Measurements from ENCODE around the gene RRP1B.

Gene RRP1B

DNA sequence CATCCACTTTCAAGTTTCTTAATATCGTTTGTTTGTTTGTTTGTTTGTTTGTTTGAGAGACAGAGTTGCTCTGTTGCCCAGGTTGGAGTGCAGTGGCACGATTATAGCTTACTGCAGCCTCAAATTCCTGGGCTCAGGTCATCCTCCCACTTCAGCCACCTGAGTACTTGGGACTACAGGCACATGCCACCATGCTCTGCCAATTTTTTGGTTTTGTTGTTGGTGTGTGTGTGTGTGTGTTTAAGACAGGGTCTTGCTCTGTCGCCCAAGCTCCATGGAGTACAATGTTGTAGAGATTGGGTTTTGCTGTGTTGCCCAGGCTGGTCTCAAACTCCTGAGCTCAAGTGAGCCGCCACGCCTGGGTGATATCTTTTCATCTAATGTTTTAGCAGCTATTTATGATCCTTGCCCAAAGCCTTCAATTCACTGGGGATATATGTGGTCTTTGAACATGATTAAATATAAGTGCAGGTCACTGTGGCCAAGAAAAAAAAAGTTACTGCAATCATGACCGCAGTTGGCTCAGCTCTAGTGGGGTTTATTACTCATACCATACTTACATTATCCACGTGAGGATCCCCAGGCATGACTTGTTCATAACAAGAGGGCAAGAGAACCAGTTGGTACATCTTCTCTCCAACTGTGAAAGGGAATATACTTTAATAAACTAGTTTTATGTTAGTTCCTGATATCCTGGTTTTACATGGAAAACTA lies 8.0 kb downstream of the RRP1B start:
- TF ChIP-seq TCF12 (IDR thresholded peaks at IDR 0.05; ENCODE audit: low read depth): no peak
- TF ChIP-seq, protein P1, sequence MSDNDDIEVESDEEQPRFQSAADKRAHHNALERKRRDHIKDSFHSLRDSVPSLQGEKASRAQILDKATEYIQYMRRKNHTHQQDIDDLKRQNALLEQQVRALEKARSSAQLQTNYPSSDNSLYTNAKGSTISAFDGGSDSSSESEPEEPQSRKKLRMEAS (IDR thresholded peaks at IDR 0.05): no peak

DNA sequence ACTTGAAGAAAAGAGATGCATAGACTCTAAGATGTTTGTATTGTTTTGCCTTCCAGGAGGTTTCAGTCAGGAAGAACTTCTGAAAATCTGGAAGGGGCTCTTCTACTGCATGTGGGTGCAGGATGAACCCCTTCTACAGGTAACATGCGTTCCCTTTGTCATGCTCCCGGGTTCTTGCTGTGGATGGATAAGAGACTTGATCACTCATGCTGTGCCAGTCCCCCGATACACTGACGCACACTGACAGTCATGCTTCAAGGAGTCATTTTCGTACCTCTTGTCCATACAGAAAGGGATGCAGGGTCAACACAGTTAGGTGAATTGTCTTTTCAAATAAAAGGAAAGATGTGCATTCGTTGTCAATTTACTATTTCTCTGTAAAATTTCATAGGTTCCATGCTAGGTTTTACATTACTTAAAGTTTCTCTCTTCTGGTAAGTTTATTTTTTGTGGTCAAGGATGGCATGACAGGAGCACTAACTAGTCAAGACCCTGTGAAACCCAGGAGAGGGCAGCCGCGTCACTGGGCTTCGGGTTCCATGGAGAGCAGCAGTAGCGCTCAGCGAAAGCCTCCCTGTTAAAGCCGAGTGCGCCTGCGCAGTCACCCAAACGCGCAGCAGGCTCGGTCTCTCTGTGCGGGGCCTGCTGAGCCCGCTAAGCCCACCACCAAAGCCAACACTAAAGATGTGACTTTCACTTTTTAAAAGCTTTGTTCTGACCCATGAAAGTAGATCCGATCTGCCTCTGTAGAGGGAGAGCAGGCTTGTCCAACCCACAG lies 10.7 kb downstream of the RRP1B start:
- TF ChIP-seq, protein P2, sequence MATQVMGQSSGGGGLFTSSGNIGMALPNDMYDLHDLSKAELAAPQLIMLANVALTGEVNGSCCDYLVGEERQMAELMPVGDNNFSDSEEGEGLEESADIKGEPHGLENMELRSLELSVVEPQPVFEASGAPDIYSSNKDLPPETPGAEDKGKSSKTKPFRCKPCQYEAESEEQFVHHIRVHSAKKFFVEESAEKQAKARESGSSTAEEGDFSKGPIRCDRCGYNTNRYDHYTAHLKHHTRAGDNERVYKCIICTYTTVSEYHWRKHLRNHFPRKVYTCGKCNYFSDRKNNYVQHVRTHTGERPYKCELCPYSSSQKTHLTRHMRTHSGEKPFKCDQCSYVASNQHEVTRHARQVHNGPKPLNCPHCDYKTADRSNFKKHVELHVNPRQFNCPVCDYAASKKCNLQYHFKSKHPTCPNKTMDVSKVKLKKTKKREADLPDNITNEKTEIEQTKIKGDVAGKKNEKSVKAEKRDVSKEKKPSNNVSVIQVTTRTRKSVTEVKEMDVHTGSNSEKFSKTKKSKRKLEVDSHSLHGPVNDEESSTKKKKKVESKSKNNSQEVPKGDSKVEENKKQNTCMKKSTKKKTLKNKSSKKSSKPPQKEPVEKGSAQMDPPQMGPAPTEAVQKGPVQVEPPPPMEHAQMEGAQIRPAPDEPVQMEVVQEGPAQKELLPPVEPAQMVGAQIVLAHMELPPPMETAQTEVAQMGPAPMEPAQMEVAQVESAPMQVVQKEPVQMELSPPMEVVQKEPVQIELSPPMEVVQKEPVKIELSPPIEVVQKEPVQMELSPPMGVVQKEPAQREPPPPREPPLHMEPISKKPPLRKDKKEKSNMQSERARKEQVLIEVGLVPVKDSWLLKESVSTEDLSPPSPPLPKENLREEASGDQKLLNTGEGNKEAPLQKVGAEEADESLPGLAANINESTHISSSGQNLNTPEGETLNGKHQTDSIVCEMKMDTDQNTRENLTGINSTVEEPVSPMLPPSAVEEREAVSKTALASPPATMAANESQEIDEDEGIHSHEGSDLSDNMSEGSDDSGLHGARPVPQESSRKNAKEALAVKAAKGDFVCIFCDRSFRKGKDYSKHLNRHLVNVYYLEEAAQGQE (IDR thresholded peaks at IDR 0.05; ENCODE audit: low read depth): no peak
- TF ChIP-seq YY1 (IDR thresholded peaks at IDR 0.05; ENCODE audit: low read depth) (no peak), TAF1 (IDR thresholded peaks at IDR 0.05; ENCODE audit: low read depth) (no peak), NFIC (IDR thresholded peaks at IDR 0.05) (no peak), TCF12 (IDR thresholded peaks at IDR 0.05; ENCODE audit: low read depth) (no peak), RAD21 (IDR thresholded peaks at IDR 0.05; ENCODE audit: low read depth) (no peak), CREB1 (IDR thresholded peaks at IDR 0.05; ENCODE audit: low read depth) (no peak), TEAD4 (IDR thresholded peaks at IDR 0.05) (no peak), EGR1 (IDR thresholded peaks at IDR 0.05) (no peak), ZBTB7A (IDR thresholded peaks at IDR 0.05; ENCODE audit: low read depth) (no peak), FOXM1 (IDR thresholded peaks at IDR 0.05; ENCODE audit: borderline replicate concordance, low read depth) (no peak), EP300 (IDR thresholded peaks at IDR 0.05; ENCODE audit: borderline replicate concordance) (no peak), CEBPB (IDR thresholded peaks at IDR 0.05) (no peak)
- TF ChIP-seq, protein P1 (IDR thresholded peaks at IDR 0.05): no peak
- TF ChIP-seq, protein P3, sequence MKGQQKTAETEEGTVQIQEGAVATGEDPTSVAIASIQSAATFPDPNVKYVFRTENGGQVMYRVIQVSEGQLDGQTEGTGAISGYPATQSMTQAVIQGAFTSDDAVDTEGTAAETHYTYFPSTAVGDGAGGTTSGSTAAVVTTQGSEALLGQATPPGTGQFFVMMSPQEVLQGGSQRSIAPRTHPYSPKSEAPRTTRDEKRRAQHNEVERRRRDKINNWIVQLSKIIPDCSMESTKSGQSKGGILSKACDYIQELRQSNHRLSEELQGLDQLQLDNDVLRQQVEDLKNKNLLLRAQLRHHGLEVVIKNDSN (IDR thresholded peaks at IDR 0.05): no peak

DNA sequence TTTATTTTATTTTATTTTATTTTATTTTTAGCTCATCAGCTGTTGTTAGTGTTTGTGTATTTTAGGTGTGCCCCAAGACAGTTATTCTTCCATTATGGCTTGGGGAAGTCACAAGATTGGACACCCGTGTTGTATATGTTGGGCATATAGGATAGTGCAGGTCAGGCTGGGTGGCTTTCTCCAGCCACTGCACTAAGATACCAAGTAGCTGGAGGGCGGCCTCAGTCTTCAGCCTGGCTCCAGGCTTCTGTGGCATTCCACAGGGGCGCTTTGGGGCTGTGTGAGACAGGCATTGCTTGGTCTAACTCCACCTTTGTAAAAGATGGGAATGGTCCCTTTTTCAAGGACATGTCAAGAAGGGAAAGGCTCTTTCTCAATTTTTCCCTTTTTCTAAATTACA lies 16.5 kb downstream of the RRP1B start:
- TF ChIP-seq, protein P1 (IDR thresholded peaks at IDR 0.05): no peak
- TF ChIP-seq TEAD4 (IDR thresholded peaks at IDR 0.05) (no peak), EGR1 (IDR thresholded peaks at IDR 0.05) (no peak), TAF1 (IDR thresholded peaks at IDR 0.05; ENCODE audit: low read depth) (no peak), EP300 (IDR thresholded peaks at IDR 0.05; ENCODE audit: borderline replicate concordance) (no peak), CEBPB (IDR thresholded peaks at IDR 0.05) (no peak), TCF12 (IDR thresholded peaks at IDR 0.05; ENCODE audit: low read depth) (no peak), NFIC (IDR thresholded peaks at IDR 0.05) (no peak), RAD21 (IDR thresholded peaks at IDR 0.05; ENCODE audit: low read depth) (no peak)
- TF ChIP-seq, protein P2 (IDR thresholded peaks at IDR 0.05; ENCODE audit: low read depth): no peak

DNA sequence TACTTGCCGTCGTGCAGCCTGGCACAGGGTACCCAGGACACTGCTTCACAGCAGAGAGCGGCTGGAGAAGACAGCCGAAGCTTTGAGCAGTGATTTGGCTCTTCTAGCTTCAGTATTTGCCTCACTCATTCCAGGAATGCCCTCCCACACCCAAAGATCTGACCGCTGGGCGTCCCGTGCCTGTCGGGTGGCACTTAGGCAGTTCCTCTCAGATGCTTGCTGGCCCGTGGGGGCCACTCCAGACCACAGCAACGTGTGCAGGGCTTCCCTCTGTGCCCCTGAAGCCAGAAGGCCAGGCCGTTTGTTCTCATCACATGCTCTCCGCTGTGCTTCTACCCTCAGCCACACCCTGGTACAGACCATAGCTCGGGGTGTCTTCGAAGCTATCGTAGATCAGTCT lies 17.0 kb downstream of the RRP1B start:
- no peak for TF ChIP-seq YY1 (IDR thresholded peaks at IDR 0.05; ENCODE audit: low read depth)
- TF ChIP-seq RAD21 (IDR thresholded peaks at IDR 0.05; ENCODE audit: low read depth): no peak
- TF ChIP-seq TEAD4 (IDR thresholded peaks at IDR 0.05): no peak
- TF ChIP-seq, protein P3 (IDR thresholded peaks at IDR 0.05): no peak
- TF ChIP-seq, protein P2 (IDR thresholded peaks at IDR 0.05; ENCODE audit: low read depth): no peak
- TF ChIP-seq CREB1 (IDR thresholded peaks at IDR 0.05; ENCODE audit: low read depth): no peak
- TF ChIP-seq, protein P1 (IDR thresholded peaks at IDR 0.05): no peak
- TF ChIP-seq EP300 (IDR thresholded peaks at IDR 0.05; ENCODE audit: borderline replicate concordance): no peak
